GM19324 (cell line): ENCODE measurements around the gene ORM1.

Source experiments
- ATAC-seq: cut with Tn5 transposase; IDR thresholded peaks from one replicate; pipeline ENCODE4 v1.9.1; 2021; ENCODE audit warnings: mild to moderate bottlenecking, moderate library complexity; ENCODE audit not compliant: unreplicated experiment, low FRiP score

The ORM1 gene

DNA sequence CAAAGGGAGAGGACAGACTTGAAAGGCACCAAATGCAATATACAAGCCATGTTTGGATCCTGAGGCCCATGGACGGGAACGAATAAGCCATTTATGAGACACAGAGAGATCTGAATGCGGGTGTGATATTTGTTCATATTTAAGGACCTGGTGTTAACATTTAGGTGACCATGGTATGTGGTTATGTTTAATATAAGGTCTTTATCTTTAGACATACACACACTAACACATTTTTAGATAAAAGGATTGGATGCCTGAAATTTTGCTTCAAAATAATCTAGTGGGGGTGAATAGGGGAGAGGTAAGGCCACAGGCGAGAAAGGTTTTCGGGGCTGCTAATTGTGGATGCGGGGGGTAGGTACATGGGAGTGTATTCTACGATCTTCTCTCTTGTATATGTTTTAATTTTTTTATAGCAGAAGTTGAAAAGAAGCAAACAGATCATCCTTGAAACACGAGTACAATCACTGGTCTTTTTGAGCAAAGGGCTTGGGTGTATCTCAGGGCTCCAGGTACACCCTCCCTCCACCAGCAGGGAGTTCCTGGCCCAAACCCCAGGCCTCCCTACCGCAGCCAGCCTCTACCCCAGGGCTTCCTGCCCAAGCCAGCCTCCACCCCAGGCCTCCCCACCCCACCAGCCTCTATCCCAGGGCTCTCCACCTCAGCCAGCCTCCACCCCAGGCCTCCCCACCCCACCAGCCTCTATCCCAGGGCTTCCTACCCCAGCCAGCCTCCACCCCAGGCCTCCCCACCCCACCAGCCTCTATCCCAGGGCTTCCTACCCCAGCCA, 52.7 kb downstream of the ORM1 start:
- no peak for ATAC-seq
